SH-SY5Y (cell line): ENCODE data around the gene MEGF6.

Experiments
- GATA2 ChIP-seq: IDR thresholded peaks from 2 replicates; pipeline ENCODE4 v1.6.1; 2011; ENCODE audit warnings: mild to moderate bottlenecking, low read depth, low read length
- GATA3 ChIP-seq: IDR thresholded peaks from 2 replicates; pipeline ENCODE4 v1.6.1; 2011; ENCODE audit warnings: low read depth, mild to moderate bottlenecking, low read length, moderate library complexity

GRCh38 chr1:3504822-3505153 lies 106.5 kb downstream of the MEGF6 start:
- TF ChIP-seq GATA2, result no peak
- no peak for TF ChIP-seq GATA3
